ENCODE results near the gene HK3.

- TF ChIP-seq CTCF (IDR thresholded peaks at IDR 0.05) (no peak), ZNF317 (CRISPR knock-in tag; IDR thresholded peaks at IDR 0.05; ENCODE audit: borderline replicate concordance, low read depth) (no peak), GABPB1 (CRISPR knock-in tag; IDR thresholded peaks at IDR 0.05) (no peak), MLX (CRISPR knock-in tag; IDR thresholded peaks at IDR 0.05) (no peak), ZNF232 (CRISPR knock-in tag; IDR thresholded peaks at IDR 0.05) (no peak), ZBTB43 (CRISPR knock-in tag; IDR thresholded peaks at IDR 0.05) (no peak), HMGXB4 (CRISPR knock-in tag; IDR thresholded peaks at IDR 0.05) (no peak), TP53 (CRISPR knock-in tag; IDR thresholded peaks at IDR 0.05) (no peak), FOXP4 (CRISPR knock-in tag; IDR thresholded peaks at IDR 0.05) (no peak)
Observed at GRCh38 chr5:176887252-176887849, 11.8 kb downstream of the HK3 start.

All from WTC11 (cell line).